Neutrophil (primary cell): ENCODE measurements around the gene HOXA11.

Experiments
- H3K27ac ChIP-seq: fragments of 200-600 bp; sonication (generic); 2 replicates; pipeline ENCODE4 v1.5.1; 2016; ENCODE audit warnings: mild to moderate bottlenecking, moderate library complexity
- H3K27me3 ChIP-seq: fragments of 200-600 bp; sonication (generic); 2 replicates; pipeline ENCODE4 v1.6.0; 2016; ENCODE audit warnings: mild to moderate bottlenecking
- H3K36me3 ChIP-seq: fragments of 200-600 bp; sonication (generic); 2 replicates; pipeline ENCODE4 v1.5.1; 2017
- H3K4me1 ChIP-seq, 2 experiments: fragments of 200-600 bp in 1 of 2; sonication (generic) in 1 of 2; 1 replicate in 1 of 2; 2 replicates in 1 of 2; pipeline versions ENCODE4 v1.5.1 to v1.6.1; 2013 to 2016; ENCODE audit warnings: low read depth in 1 of 2, low read length in 1 of 2, mild to moderate bottlenecking in 1 of 2, moderate library complexity in 1 of 2; ENCODE audit not compliant: control insufficient read depth in 1 of 2, insufficient read depth in 1 of 2
- H3K4me3 ChIP-seq, 2 experiments: fragments of 200-600 bp in 1 of 2; sonication (generic) in 1 of 2; 1 replicate in 1 of 2; 2 replicates in 1 of 2; pipeline ENCODE4 v1.5.1; 2013 to 2016; ENCODE audit warnings: low read depth in 1 of 2, low read length in 1 of 2, mild to moderate bottlenecking in 1 of 2, moderate library complexity in 1 of 2
- H3K9me3 ChIP-seq: fragments of 200-600 bp; sonication (generic); 2 replicates; pipeline ENCODE4 v1.5.1; 2016
- CTCF ChIP-seq: fragments of 200-600 bp; sonication (generic); IDR thresholded peaks from 2 replicates; pipeline ENCODE4 v1.5.1; 2016; ENCODE audit warnings: antibody characterized with exemption

Gene HOXA11

GRCh38 chr7:27188386-27189294, 3.6 kb upstream of the HOXA11 start:
- no peak for TF ChIP-seq CTCF
- H3K27me3 ChIP-seq, result peaks cover 100% of the 10 kb centered on the region
- no peaks in the 10 kb centered on the region for H3K9me3 ChIP-seq
- H3K36me3 ChIP-seq, result no peaks in the 10 kb centered on the region
- H3K27ac ChIP-seq, result no peak overlapping the region
- peak overlapping the region; percentile 1 to 50 for H3K4me3 ChIP-seq
- peaks cover 58 to 66% of the 10 kb centered on the region in 2 experiments for H3K4me1 ChIP-seq

- no peak for TF ChIP-seq CTCF
- no peaks in the 10 kb centered on the region for H3K36me3 ChIP-seq
- peak overlapping the region in 1 of 2 experiments; percentile 50 for H3K4me3 ChIP-seq
- H3K9me3 ChIP-seq, result no peaks in the 10 kb centered on the region
- peaks cover 51 to 63% of the 10 kb centered on the region in 2 experiments for H3K4me1 ChIP-seq
- no peak overlapping the region for H3K27ac ChIP-seq
- H3K27me3 ChIP-seq, result peaks cover 100% of the 10 kb centered on the region
Observed at GRCh38 chr7:27187475-27188385, 2.7 kb upstream of the HOXA11 start.

GRCh38 chr7:27186668-27187474, 1.8 kb upstream of the HOXA11 start:
- Histone ChIP-seq H3K4me3 (no peak overlapping the region), H3K36me3 (no peaks in the 10 kb centered on the region), H3K9me3 (no peaks in the 10 kb centered on the region), H3K4me1 (peaks cover 43 to 54% of the 10 kb centered on the region in 2 experiments), H3K27me3 (peaks cover 100% of the 10 kb centered on the region), H3K27ac (no peak overlapping the region)
- no peak for TF ChIP-seq CTCF

- H3K4me1 ChIP-seq, result peaks cover 41 to 50% of the 10 kb centered on the region in 2 experiments
- TF ChIP-seq CTCF, result no peak
- no peaks in the 10 kb centered on the region for H3K9me3 ChIP-seq
- H3K27me3 ChIP-seq, result peaks cover 100% of the 10 kb centered on the region
- H3K4me3 ChIP-seq, result no peak overlapping the region
- no peaks in the 10 kb centered on the region for H3K36me3 ChIP-seq
- H3K27ac ChIP-seq, result no peak overlapping the region
Observed at GRCh38 chr7:27185854-27186667, 1.0 kb upstream of the HOXA11 start.
